ENCODE results near the gene LRRC10B. TPM values are rescaled to one million over a fixed set of nuclear protein-coding genes. Genes with fewer than 3 reads are reported as not detected.

The LRRC10B gene
- total RNA-seq, 1 experiment from 2014 or later = 0.39 TPM

- no peak overlapping the region for H2BK12ac ChIP-seq (ENCODE audit: insufficient read length, low read depth, low read length)
- no peak overlapping the region for H3K56ac ChIP-seq (ENCODE audit: insufficient read length, low read depth, low read length)
- no peak overlapping the region for H3K4me3 Mint-ChIP-seq
- H3T11ph ChIP-seq (ENCODE audit: low read length) = no peak overlapping the region
- no peak overlapping the region for H3K23ac ChIP-seq (ENCODE audit: insufficient read length, low read depth, low read length)
- H4K20me1 ChIP-seq (ENCODE audit: control insufficient read depth, insufficient read depth, insufficient read length) = peaks cover 4% of the 10 kb centered on the region
- no peaks in the 10 kb centered on the region for H3K23me2 ChIP-seq (ENCODE audit: insufficient read length, low read depth, low read length, poor library complexity, severe bottlenecking)
- H3K4me1 Mint-ChIP-seq = peaks cover 24 to 31% of the 10 kb centered on the region in 2 experiments
- H3K27ac Mint-ChIP-seq = peak overlapping the region in 1 of 3 experiments; percentile 39; a peak in 1 of 7 replicates
- no peak overlapping the region for H3K27ac ChIP-seq (ENCODE audit: insufficient read length, low read depth, low read length)
- H3K18ac ChIP-seq (ENCODE audit: insufficient read length, low read depth, low read length) = no peak overlapping the region
- H3K9ac ChIP-seq (ENCODE audit: extremely low read depth, insufficient read length, low read length) = no peak overlapping the region
- no CpG with 5 or more reads among the region's 13 CpGs for WGBS (ENCODE audit: extremely low coverage, insufficient read length, low lambda C conversion rate)
- H4K5ac ChIP-seq (ENCODE audit: insufficient read length, low read depth, low read length) = no peak overlapping the region
- no peak overlapping the region for H3K4ac ChIP-seq (ENCODE audit: low read depth, low read length)
- no peaks in the 10 kb centered on the region for H3K9me3 ChIP-seq (ENCODE audit: control insufficient read depth, low read depth, low read length)
- no peak overlapping the region for H4K8ac ChIP-seq (replicated peaks; ENCODE audit: insufficient read length, low read depth, low read length)
- H3K27me3 Mint-ChIP-seq (ENCODE audit: low read depth) = peaks cover 31% of the 10 kb centered on the region
- no peak overlapping the region for H2AFZ ChIP-seq (ENCODE audit: low read length)
- H3K79me2 ChIP-seq (ENCODE audit: insufficient read depth, low read length) = no peaks in the 10 kb centered on the region
- H2BK20ac ChIP-seq (ENCODE audit: low read depth, low read length, poor library complexity, severe bottlenecking) = no peak overlapping the region
- H2BK5ac ChIP-seq (ENCODE audit: insufficient read length, low read length) = no peak overlapping the region
- peaks cover 3 to 5% (median 4%) of the 10 kb centered on the region in 3 experiments; a peak in 6 of 7 replicates for H3K36me3 Mint-ChIP-seq (ENCODE audit: insufficient read depth in 1 of 3, low read depth in 3 of 3)
- TF ChIP-seq CTCF (conservative IDR thresholded peaks at IDR 0.05) = no peak
- H2BK15ac ChIP-seq (ENCODE audit: low read depth, low read length) = no peak overlapping the region
- H4K91ac ChIP-seq (ENCODE audit: insufficient read length, low read depth, low read length) = no peak overlapping the region
- no peaks in the 10 kb centered on the region; a peak in 1 of 5 replicates for H3K9me3 Mint-ChIP-seq
- no peak overlapping the region for H3K4me2 ChIP-seq (ENCODE audit: insufficient read depth, insufficient read length, low read length)
- no peaks in the 10 kb centered on the region for H3K79me1 ChIP-seq (ENCODE audit: insufficient read depth, low read depth, low read length, poor library complexity, severe bottlenecking)
- H2AK5ac ChIP-seq (ENCODE audit: insufficient read length, low read length) = no peak overlapping the region
- peak; percentile 74 for DNase-seq
- H2BK120ac ChIP-seq (ENCODE audit: low read depth, low read length, poor library complexity, severe bottlenecking) = no peak overlapping the region
- H3K14ac ChIP-seq (ENCODE audit: insufficient read depth, low read length) = no peak overlapping the region
- H3K27me3 ChIP-seq (ENCODE audit: insufficient read depth, low read length) = no peaks in the 10 kb centered on the region
- peaks cover 3% of the 10 kb centered on the region; the same call in 1 of the 2 replicates for H3K4me1 ChIP-seq (ENCODE audit: insufficient read depth, low read length)
Observed at GRCh38 chr11:61489833-61490721, 18.5 kb upstream of the LRRC10B start.
